K562 (cell line): ENCODE results near the gene PHF12. TPM values are rescaled to one million over a fixed set of nuclear protein-coding genes. Genes with fewer than 3 reads are reported as not detected.

ENCODE experiments used
- ATF1 ChIP-seq, 2 experiments: fragments of 450-650 bp in 1 of 2; IDR thresholded peaks; 2 replicates each; pipeline ENCODE4 v1.6.1; 2016; ENCODE audit warnings: missing compliant biosample characterization in 1 of 2, missing genetic modification characterization in 1 of 2
- BRD9 ChIP-seq: fragments of 450-650 bp; IDR thresholded peaks from 2 replicates; pipeline ENCODE4 v1.6.1; 2018; ENCODE audit warnings: low read depth; ENCODE audit not compliant: partially characterized antibody
- ESRRA ChIP-seq: fragments of 450-650 bp; IDR thresholded peaks from 2 replicates; pipeline ENCODE4 v1.6.1; 2014; ENCODE audit warnings: low read depth, mild to moderate bottlenecking, moderate library complexity, borderline replicate concordance
- HNRNPK ChIP-seq: fragments of 200-400 bp; formaldehyde crosslinking; IDR thresholded peaks from one replicate; pipeline ENCODE4 v1.6.1; 2018; ENCODE audit warnings: mild to moderate bottlenecking, low read depth, low read length; ENCODE audit not compliant: poor library complexity, severe bottlenecking
- JUND ChIP-seq, 2 experiments: IDR thresholded peaks; 2 replicates in 1 of 2; 3 replicates in 1 of 2; pipeline ENCODE4 v1.6.1; 2011; ENCODE audit warnings: borderline replicate concordance in 2 of 2, low read depth in 2 of 2, low read length in 2 of 2, improper control_type of control experiment in 1 of 2, missing biosample characterization in 1 of 2, missing genetic modification characterization in 1 of 2, missing genetic modification reagents in 1 of 2
- MAFK ChIP-seq: IDR thresholded peaks from 2 replicates; pipeline ENCODE4 v1.6.1; 2011; ENCODE audit warnings: low read length, improper control_type of control experiment
- MAZ ChIP-seq, 2 experiments: fragments of 450-650 bp in 1 of 2; sonication (generic) in 1 of 2; formaldehyde crosslinking; IDR thresholded peaks in 1 of 2; conservative IDR thresholded peaks in 1 of 2; 2 replicates each; pipeline versions ENCODE4 v1.4.0 to v1.5.0; 2020; ENCODE audit warnings: mild to moderate bottlenecking in 1 of 2, missing genetic modification reagents in 1 of 2
- POLR2AphosphoS5 ChIP-seq: IDR thresholded peaks from 2 replicates; pipeline ENCODE4 v1.6.1; 2011; ENCODE audit warnings: mild to moderate bottlenecking, low read depth, low read length, moderate library complexity; ENCODE audit not compliant: control insufficient read depth, insufficient read depth
- POLR2G ChIP-seq: fragments of 200-400 bp; formaldehyde crosslinking; IDR thresholded peaks from 2 replicates; pipeline ENCODE4 v1.6.1; 2017; ENCODE audit warnings: low read depth, mild to moderate bottlenecking, antibody characterized with exemption, low read length, moderate library complexity
- SMARCA5 ChIP-seq: fragments of 450-650 bp; IDR thresholded peaks from 2 replicates; pipeline ENCODE4 v1.6.1; 2016
- THAP7 ChIP-seq: fragments of 250-450 bp; sonication (Bioruptor Pico); IDR thresholded peaks from 2 replicates; pipeline ENCODE4 v1.5.0; 2021
- U2AF1 ChIP-seq: fragments of 200-400 bp; formaldehyde crosslinking; optimal IDR thresholded peaks from 2 replicates; pipeline ENCODE3; 2017; ENCODE audit warnings: mild to moderate bottlenecking, low read depth, low read length, moderate library complexity
- YY1 ChIP-seq, 3 experiments: IDR thresholded peaks; 2 replicates each; pipeline ENCODE4 v1.6.1; 2011; ENCODE audit warnings: low read length in 2 of 3, mild to moderate bottlenecking in 2 of 3, moderate library complexity in 2 of 3, borderline replicate concordance in 1 of 3, control low read depth in 1 of 3, low read depth in 1 of 3; ENCODE audit not compliant: insufficient read depth in 3 of 3, insufficient replicate concordance in 2 of 3, control insufficient read depth in 1 of 3, insufficient read length in 1 of 3; ENCODE audit errors: extremely low read depth in 1 of 3
- ZNF12 ChIP-seq: sonication (generic); formaldehyde crosslinking; IDR thresholded peaks from 2 replicates; pipeline ENCODE4 v1.4.0; 2020; ENCODE audit warnings: mild to moderate bottlenecking, missing genetic modification reagents
- polyA plus RNA-seq, 8 experiments: library from polyadenylated mRNA; depleted of rRNA in 4 of 8; stranded (reverse) in 5 of 8; unstranded in 3 of 8; fragments of >200 nt; fragmentation: Nextera tagmentation in 2 of 8; fragmentation: Illumina TruSeq in 1 of 8; extraction: Ambion mirVana in 2 of 8; extraction: Trizol in 1 of 8; gene quantifications; 2 replicates each; pipeline versions ENCODE4 v1.2.1 to v1.2.3, GENCODE V29; 2011 to 2014; ENCODE audit warnings: inconsistent platforms in 1 of 8, missing spikeins in 1 of 8
- total RNA-seq, 7 experiments: library from RNA; depleted of rRNA in 6 of 7; stranded (reverse); fragments of >200 nt in 6 of 7; fragmentation: Illumina TruSeq in 2 of 7; extraction: Trizol in 2 of 7; gene quantifications; 2 replicates each; pipeline versions ENCODE4 v1.2.1 to v1.2.3, GENCODE V29; 2011 to 2021; ENCODE audit warnings: low replicate concordance in 1 of 7
- TF ChIP-seq, protein P1 (sequence below): fragments of 200-800 bp; sonication (Bioruptor generic); IDR thresholded peaks from 2 replicates; pipeline ENCODE4 v1.6.1; 2016; ENCODE audit warnings: missing genetic modification characterization, missing compliant biosample characterization
- TF ChIP-seq, protein P2 (sequence below): sonication (generic); formaldehyde crosslinking; IDR thresholded peaks from 2 replicates; pipeline ENCODE4 v1.9.0; 2022; ENCODE audit warnings: mild to moderate bottlenecking, missing genetic modification reagents

Gene PHF12
- total and polyA plus RNA-seq, 9 of the 15 experiments (the other 6 are each of a cell fraction or from before 2014, with no cell fraction given): 0.82 to 31.3 (median 13.5) TPM

DNA sequence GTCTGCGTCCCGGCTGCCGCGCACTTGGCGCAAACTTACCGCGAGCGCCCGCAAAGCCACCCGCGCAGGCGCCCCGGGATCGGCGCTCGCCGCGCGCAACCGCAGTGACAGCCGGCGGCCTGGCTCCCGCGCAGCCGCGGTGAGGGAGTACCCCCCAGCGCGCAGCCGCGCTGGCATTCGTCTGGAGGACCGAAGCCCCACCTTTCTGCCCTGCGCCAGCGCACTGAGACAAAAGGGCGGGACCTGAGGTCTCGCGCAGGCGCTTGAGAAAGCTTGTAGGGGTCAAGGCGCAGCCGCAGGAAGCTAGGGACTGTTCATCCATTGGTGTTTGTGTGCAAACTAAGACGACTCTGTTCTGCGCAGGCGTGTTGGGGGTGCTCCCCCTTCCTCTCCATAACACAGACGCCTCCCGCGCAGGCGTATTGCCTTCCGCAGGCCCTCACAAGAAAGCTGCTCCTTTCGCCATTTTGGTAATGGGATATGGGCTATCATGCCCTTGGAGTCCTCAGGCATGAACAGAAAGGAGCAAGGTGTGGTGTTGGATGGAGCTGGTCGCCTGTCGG is at the start of gene PHF12 (continued):
- TF ChIP-seq THAP7 (CRISPR knock-in tag): peak; percentile 33; the same call in 1 of the 2 replicates
- no peak for TF ChIP-seq BRD9
- no peak for TF ChIP-seq SMARCA5
- TF ChIP-seq U2AF1: no peak
- peak; percentile 90 for TF ChIP-seq HNRNPK
- TF ChIP-seq ESRRA: peak; percentile 77; the same call in 1 of the 2 replicates
- no peak for TF ChIP-seq ATF1 (CRISPR knock-in tag; IDR thresholded peaks at IDR 0.05)
- TF ChIP-seq ATF1 (tag; IDR thresholded peaks at IDR 0.05): no peak
- TF ChIP-seq, protein P1, sequence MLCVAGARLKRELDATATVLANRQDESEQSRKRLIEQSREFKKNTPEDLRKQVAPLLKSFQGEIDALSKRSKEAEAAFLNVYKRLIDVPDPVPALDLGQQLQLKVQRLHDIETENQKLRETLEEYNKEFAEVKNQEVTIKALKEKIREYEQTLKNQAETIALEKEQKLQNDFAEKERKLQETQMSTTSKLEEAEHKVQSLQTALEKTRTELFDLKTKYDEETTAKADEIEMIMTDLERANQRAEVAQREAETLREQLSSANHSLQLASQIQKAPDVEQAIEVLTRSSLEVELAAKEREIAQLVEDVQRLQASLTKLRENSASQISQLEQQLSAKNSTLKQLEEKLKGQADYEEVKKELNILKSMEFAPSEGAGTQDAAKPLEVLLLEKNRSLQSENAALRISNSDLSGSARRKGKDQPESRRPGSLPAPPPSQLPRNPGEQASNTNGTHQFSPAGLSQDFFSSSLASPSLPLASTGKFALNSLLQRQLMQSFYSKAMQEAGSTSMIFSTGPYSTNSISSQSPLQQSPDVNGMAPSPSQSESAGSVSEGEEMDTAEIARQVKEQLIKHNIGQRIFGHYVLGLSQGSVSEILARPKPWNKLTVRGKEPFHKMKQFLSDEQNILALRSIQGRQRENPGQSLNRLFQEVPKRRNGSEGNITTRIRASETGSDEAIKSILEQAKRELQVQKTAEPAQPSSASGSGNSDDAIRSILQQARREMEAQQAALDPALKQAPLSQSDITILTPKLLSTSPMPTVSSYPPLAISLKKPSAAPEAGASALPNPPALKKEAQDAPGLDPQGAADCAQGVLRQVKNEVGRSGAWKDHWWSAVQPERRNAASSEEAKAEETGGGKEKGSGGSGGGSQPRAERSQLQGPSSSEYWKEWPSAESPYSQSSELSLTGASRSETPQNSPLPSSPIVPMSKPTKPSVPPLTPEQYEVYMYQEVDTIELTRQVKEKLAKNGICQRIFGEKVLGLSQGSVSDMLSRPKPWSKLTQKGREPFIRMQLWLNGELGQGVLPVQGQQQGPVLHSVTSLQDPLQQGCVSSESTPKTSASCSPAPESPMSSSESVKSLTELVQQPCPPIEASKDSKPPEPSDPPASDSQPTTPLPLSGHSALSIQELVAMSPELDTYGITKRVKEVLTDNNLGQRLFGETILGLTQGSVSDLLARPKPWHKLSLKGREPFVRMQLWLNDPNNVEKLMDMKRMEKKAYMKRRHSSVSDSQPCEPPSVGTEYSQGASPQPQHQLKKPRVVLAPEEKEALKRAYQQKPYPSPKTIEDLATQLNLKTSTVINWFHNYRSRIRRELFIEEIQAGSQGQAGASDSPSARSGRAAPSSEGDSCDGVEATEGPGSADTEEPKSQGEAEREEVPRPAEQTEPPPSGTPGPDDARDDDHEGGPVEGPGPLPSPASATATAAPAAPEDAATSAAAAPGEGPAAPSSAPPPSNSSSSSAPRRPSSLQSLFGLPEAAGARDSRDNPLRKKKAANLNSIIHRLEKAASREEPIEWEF (CRISPR knock-in tag): no peak
- TF ChIP-seq, protein P2, sequence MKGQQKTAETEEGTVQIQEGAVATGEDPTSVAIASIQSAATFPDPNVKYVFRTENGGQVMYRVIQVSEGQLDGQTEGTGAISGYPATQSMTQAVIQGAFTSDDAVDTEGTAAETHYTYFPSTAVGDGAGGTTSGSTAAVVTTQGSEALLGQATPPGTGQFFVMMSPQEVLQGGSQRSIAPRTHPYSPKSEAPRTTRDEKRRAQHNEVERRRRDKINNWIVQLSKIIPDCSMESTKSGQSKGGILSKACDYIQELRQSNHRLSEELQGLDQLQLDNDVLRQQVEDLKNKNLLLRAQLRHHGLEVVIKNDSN (CRISPR knock-in tag): no peak
- TF ChIP-seq POLR2AphosphoS5: no peak; the same call in none of the 2 replicates
- peak; percentile 76 for TF ChIP-seq POLR2G
- no peak for TF ChIP-seq ZNF12 (CRISPR knock-in tag)
- peak; percentile 25; the same call in 1 of the 2 replicates for TF ChIP-seq MAFK
- TF ChIP-seq JUND (IDR thresholded peaks at IDR 0.05; ENCODE audit: borderline replicate concordance, low read depth, low read length): peak; percentile 30; the same call in 1 of the 2 replicates
- no peak for TF ChIP-seq JUND (tag; IDR thresholded peaks at IDR 0.05; ENCODE audit: borderline replicate concordance, low read depth, low read length)
- TF ChIP-seq MAZ (CRISPR knock-in tag; conservative IDR thresholded peaks at IDR 0.05 in 1 of 2, IDR thresholded peaks at IDR 0.05 in 1 of 2): peak; percentile 11 to 57; a peak in 1 of 4 replicates
- peak; percentile 80 to 95 (median 93) for TF ChIP-seq YY1 (IDR thresholded peaks at IDR 0.05; ENCODE audit: borderline replicate concordance in 1 of 3, control insufficient read depth in 1 of 3, extremely low read depth in 1 of 3, insufficient read depth in 3 of 3, insufficient read length in 1 of 3, insufficient replicate concordance in 2 of 3, low read depth in 1 of 3, low read length in 2 of 3)
